CD4-positive, alpha-beta T cell treated with Interleukin-21 for 1 hour (primary cell): Measurements from ENCODE around the gene KDM2B.
"Not testable (repeated sequence)": the region's sequence is repeated elsewhere in the genome, so short reads cannot be mapped to it uniquely, and the experiment has no call there.

Experiments used
- DNase-seq: peaks from one replicate; pipeline ENCODE4 v3.0.0-alpha.2; 2020

Gene KDM2B

DNA sequence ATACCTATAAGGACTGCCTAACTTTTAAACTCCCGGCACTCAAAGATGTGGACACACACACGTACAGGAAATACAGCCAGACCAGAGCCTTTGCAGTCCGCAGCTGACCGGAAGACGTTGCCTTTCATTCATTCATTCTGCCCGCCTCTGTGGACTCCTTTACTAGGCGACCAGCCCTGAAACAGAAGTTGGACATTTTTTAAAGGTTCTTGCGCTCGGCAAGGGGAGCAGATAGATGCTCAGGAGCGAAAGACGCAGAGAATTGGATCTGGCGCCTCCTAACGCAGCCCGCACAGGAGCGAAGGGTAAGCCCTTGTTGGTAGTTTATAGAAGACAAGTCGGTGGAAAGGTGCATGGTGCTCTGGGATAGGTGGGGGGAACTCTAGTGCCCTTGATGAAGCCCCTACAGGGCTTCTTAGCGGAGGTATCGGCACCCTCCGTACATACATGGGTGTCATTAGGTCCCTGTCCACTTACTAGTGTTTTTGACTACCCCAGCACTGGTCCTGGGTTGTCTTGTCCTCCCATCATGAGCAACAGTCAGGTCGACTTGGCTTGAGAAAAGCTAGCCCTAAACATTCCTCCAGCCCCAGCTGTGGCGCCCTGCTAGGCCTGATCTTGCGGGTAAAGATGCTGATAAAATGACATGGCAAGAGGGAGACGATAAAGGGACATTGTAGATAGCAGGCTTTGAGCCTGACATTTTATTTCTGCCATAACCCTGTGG lies at the start of gene KDM2B:
KDM2B (minus strand) TSS at position 65 of the 727 bp plus-strand sequence. CDS start 112 bp downstream, outside the sequence.
- peak; percentile 34 for DNase-seq

DNA sequence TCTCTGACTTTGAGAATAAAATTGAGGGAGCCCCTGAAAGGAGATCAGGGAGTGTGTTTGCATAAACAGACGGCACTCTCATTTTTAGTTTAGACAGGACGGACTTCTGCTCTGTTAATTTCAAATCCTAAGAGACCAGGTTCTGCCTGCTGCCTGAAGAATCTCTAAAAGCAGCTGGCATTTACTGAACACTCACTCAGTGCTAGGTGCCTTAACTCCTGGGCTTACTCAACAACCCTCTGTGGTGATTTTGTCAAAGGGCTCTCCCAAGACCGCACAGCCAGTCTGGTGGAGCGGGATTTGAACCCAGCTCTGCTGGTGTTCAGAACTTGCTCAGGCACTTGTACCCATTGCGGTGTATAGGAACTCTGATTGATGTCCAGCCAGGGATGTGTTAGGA lies 47.7 kb upstream of the KDM2B start:
- no peak for DNase-seq

DNA sequence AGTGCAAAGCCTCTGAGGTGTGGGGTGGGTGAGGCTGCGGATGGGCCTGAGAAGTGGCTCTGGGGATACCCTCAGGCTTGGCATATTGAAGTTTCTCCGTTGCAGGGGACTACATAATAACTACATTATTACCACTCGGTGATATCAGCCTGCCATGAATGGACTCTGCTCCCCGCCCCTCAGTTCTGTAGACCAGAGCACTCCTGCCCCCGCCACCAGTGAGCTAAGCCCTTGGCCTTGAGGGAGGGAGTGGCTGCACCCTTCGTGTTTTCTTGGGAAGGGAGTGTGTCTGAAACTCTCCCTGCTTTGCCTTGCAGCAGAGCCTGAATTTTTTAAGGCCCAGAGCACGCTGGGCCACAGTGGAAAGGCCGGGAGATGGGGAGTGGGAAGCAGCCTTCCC lies 47.2 kb upstream of the KDM2B start:
- no peak for DNase-seq

DNA sequence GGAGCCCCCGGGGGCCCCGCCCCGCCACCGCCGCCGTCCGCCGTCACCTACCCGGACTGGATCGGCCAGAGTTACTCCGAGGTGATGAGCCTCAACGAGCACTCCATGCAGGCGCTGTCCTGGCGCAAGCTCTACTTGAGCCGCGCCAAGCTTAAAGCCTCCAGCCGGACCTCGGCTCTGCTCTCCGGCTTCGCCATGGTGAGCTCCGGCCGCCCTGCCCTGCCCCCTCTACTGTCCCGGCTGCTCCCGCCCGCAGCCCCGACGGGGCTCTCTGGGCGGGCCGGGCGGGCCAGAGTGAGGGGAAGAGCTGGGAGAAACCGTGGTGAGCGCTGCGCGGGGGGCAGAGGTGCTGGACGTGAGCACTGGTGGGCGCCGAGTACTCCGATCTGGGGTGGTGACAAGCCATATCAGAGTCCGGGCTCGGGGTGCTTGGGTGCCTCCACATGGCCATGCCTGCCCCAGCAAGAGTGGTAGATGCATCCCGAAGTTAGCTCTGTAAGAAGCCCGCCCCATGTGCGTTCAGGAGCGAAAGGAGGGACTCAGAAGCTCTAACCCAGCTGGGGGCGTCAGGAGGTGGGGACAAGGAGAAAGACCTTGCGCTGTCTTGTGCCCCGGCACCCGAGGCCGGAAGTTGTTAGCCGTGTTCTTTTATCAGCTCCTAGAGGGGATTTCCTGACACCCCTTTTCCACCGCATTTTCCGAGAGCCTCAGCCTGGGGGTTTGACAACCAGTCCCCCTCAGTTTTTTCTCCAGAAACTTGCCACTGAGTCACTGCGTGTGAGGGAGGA lies 46.2 kb upstream of the KDM2B start:
- peak; percentile 89 for DNase-seq

DNA sequence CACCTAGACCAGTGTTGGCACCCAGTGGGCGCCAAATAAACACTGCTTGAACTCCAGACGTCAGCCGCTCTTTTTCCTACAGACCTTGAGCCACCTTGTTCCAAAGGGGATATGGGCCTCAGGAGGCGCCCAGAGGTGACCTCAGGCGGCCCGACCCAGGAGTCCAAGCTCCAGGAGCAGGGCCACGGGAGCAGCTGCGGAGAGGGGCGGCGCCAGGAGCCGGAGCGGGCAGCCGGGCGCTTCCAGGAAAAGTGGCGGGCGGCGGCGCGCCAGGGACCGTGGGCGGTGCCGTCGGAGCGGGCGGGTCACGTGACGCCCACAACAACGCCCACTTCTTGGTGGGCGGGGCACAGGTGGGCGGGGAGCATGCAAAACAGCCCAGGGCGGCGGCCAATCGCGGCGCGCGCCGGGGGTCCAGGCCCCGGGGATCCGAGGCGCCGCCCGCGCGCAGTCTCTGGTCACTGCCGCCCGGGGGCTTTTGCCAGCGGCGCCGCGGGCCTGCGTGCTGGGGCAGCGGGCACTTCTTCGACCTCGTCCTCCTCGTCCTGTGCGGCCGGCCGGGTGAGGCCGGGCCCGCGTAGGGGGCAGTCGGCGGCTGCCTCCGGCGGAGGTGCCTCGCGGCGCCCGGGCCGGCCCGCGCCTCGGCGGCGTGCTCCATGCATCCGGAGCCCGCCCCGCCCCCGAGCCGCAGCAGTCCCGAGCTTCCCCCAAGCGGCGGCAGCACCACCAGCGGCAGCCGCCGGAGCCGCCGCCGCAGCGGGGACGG lies 45.4 kb upstream of the KDM2B start, which contains the start of gene ORAI1:
ORAI1 (plus strand) TSS at position 444 of the 766 bp plus-strand sequence.
- DNase-seq: peak; percentile 95

DNA sequence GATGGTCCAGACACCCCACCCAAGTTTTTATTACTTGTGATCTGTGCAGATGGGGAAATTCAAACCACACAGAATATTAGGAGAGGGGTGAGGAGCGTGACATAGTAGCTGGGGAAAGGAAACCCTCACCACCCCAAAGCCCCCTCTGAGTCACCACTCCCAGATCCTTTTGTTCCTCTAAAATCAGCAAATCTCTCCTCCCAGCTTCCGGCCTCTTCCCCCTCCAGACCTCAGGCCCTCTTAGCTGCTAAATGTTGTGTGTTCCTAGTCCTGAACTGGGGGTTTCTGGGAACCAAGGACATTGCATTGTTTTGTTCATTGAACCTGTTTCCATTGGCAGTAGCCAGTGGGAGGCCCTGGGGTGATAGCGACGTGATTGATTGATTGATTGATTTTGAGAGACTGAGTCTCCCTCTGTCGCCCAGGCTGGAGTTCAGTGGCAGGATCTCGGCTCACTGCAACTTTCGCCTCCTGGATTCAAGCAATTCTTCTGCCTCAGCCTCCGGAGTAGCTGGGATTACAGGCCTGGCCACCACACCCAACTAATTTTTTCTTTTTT lies 39.6 kb upstream of the KDM2B start:
- DNase-seq: no peak

DNA sequence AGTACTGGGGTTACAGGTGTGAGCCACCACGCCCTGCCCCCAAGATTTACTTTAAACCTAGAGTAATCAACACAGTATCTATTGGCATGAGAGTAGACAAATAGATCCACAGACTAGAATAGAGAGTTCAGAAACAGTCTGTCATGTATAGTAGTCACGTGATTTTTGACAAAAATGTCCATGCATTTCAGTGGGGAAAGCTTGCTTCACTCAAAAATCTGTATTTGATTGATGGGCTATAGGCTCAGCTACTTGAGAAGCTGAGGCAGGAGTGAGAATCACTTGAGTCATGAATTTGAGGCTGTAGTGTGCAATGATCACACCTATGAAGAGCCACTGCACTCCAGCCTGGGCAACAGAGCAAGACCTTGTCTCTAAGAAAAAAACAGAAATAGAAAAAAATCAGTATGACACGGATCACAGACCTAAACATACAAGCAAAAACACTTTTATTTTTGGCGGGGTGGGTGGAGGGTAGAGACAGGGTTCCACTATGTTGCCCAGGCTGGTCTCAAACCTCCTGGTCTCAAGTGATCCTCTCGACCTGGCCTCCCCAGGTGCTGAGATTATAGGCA lies 37.9 kb upstream of the KDM2B start:
- DNase-seq: no peak

DNA sequence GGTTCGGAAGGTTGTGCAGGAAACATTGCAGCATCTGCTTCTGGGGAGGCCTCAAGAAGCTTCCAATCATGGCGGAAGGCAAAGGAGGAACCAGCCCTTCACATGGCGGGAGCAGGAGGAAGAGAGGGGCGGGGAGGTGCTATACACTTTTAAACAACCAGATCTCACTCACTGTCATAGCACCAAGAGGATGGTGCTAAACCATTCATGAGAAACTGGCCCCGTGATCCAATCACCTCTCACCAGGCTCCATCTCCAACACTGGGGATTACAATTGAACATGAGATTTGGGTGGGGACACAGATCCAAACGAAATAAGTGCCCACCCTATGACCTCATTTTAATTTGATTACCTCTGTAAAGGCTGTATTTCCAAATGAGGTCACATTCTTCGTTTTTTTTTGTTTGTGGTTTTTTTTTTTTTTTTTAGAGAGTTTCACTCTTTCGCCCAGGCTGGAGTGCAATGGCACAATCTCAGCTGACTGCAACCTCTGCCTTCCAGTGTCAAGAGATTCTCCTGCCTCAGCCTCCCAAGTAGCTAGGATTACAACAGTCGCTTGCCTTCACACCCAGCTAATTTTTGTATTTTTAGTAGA lies 34.1 kb upstream of the KDM2B start:
- peak; percentile 39 for DNase-seq

DNA sequence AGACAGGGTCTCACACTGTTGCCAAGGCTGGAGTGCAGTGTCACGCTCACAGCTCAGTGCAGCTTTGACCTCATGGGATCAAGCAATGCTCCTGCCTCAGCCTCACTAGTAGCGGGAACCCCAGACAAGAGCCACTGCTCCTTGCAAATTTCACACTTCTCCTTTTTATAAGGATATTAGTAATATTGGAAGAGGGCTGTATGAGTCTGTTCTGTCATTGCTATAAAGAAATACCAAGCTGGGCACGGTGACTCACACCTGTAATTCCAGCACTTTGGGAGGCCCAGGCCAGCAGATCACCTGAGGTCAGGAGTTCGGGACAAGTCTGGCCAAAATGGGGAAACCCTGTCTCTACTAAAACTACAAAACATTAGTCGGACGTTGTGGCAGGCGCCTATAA lies 32.6 kb upstream of the KDM2B start:
- DNase-seq: no peak

DNA sequence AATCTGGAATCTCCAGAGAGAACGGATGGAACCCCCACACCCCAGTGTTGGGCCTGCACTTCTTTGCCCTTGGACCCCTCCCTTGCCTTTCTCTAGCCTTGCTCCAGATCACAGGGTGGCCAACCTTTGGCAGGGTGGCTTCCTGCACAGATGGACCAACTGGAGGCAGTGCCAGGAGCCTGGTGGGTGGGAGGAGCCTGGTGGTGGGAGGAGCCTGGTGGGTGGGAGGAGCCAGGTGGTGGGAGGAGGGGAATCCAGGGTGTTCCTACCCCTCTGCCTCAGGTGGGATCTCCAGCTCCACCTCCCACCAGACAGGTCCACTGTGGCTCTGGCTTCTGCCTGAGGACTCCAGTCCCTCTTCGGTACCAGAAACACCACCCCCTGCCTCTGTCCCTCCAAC lies 30.5 kb upstream of the KDM2B start:
- DNase-seq: peak; percentile 30

DNA sequence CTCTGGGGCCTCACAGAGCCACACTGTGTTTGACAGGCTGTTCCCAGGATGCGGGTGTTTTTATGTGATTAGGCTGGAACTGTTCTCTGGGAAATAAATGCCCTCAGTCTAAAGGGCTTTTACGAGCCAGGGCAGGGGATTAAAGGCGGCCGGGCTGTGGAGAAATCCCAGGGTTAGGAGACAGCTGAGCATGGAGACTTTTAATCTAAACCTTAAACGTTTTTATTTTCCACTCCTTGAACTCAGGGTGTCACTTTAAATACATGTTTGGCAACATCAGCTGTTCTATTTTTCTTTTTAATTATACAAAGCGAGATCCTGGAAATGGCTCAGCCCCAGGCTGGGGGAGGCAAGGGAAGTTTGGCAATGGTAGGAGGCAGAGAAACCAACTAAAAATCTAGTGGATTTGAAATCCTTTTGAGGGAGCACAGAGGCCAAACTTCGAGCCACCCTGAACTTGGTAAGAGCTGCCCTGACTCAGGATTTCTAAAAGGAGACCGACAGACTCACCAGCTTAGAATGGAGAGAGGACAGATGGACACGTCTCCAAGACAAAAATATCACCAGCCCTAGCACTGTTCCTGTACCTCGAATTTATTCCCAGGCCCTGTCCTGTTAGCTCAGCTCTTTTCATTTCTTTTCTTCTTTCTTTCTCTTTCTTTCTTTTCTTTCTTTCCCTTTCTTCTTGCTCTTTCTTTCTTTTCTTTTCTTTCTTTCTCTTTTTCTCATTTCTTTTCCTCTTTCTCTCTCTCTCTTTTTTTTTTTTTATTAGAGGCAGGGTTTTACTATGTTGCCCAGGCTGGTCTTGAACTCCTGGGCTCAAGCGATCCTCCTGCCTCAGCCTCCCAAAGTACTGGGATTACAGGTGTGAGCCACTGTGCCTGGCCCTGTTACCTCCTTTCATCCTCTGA lies 29.7 kb upstream of the KDM2B start:
- DNase-seq: no peak

DNA sequence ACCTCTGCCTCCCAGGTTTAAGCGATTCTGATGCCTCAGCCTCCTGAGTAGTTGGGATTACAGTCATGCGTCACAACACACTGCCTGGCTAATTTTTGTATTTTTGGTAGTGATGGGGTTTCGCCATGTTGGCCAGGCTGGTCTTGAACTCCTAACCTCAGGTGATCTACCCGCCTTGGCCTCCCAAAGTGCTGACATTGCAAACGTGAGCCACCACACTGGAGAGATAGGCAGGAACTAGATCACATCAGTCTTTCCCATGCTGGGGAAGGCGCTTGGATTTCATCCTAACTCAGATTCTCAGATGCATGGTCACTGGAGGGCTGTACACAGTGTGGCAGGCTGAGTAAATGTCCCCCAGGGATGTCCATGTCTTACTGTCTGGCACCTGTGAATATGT lies 27.5 kb upstream of the KDM2B start:
- no peak for DNase-seq

DNA sequence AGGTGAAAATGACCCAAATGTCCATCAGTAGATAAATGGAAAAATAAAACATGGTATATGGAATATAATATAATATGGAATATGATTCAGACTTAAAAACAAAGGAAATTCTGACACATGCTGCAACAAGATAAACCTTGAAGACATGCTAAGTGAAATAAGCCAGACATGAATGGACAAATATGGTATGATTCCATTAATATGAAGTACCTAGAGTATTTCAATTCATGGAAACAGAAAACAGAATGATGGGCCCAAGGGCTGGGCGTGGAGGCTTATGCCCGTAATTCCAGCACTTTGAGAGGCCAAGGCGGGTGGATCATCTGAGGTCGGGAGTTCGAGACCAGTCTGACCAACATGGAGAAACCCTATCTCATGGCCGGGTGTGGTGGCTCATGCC lies 22.8 kb upstream of the KDM2B start:
- DNase-seq: no peak

DNA sequence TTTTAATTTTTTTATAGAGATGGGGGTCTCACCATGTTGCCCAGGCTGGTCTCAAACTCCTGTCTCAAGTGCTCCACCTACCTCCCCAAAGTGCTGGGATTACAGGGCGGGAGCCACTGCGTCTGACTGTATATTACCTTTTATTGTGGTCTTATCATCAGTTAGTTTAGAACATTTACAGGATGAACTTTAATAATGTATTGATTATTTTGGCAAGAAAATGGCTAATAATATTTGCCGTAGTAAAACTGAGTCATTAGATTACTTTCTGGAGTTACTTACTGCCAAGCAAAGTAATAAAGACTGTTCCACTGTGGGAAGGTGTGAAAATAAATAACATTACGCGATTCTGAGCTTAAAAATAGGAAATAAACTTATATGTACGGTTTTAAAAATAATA lies 21.9 kb upstream of the KDM2B start:
- DNase-seq: no peak

DNA sequence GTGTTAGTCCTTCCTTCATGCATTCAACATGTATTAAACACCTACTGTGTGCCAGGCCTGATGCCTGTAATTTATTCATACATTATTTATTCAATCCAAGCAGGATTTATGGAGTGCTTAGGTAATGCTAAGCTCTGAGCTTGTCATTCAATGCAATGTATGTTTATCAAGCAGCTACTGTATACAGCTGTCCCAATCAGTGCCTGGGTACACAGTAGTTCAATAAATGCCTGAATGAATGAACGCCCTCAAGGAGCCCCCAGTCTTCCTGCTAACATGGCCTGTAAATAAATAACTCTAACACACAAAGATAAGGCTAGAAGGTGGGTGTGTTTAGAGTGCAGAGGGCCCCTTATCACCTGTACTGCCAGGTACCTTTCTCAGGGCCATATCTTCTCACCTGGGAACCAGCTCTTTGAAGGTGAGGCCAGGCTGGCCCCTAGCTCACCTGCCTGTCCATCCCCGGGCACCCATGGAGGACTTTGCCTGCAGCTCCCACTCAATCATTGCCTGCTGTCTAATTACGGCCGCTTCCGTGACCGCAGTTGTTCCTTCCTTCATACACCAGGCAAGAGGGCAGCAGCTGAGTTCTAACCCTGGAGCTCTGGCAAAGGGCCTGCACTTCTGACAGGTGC lies 20.0 kb upstream of the KDM2B start:
- DNase-seq: no peak

DNA sequence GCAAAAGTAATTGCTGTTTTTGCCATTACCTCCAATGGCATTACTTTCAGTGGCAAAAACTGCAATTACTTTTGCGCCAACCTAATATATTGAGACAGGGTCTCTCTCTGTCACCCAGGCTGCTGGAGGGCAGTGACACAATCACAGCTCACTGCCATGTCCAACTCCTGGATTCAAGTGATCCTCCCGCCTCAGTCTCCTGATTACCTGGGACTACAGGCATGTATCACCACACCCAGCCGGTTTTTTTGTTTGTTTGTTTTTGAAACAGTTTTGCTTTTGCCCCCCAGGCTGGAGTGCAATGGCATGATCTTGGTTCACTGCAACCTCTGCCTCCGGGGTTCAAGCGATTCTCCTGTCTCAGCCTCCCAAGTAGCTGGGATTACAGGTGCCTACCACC lies 15.7 kb upstream of the KDM2B start:
- DNase-seq: no peak

DNA sequence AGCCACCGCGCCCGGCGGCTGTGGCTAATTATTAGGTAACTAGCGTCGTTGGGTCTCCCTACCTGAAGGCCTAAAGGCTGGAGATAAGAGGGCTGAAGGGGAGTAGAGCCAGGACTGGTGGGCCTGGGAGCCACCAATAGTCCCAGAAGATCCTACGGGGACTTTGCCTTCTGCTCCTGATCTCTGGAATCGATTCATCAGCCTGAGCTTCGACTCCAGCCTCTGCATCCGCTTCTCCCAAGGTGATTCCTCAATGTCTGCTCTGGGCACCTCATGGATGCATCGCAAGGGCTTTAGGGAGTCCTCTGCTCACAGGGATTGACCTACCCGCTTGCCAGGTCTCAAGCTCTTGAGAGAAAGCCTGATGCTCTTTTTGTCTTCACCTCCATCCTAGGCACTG lies 14.7 kb upstream of the KDM2B start:
- no peak for DNase-seq

DNA sequence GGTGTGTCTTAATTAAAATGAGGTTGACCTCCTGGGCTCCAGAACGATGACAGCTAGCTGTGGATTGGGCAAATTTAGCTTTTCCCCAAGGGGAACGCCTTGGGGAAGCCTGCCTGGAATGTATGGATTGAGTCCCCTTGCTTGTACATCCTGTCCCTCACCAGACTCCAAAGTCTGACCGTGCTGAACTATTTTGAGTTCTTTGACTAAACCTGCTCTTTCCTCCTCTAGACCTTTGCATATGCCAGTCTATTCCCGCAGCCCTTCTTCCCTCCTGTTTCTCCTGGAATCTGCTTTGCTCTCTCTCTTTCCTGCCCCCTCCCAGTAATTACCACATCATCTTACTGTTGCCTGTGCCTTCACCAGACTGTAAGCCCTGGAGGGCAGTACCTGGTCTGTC lies 11.5 kb upstream of the KDM2B start:
- no peak for DNase-seq

DNA sequence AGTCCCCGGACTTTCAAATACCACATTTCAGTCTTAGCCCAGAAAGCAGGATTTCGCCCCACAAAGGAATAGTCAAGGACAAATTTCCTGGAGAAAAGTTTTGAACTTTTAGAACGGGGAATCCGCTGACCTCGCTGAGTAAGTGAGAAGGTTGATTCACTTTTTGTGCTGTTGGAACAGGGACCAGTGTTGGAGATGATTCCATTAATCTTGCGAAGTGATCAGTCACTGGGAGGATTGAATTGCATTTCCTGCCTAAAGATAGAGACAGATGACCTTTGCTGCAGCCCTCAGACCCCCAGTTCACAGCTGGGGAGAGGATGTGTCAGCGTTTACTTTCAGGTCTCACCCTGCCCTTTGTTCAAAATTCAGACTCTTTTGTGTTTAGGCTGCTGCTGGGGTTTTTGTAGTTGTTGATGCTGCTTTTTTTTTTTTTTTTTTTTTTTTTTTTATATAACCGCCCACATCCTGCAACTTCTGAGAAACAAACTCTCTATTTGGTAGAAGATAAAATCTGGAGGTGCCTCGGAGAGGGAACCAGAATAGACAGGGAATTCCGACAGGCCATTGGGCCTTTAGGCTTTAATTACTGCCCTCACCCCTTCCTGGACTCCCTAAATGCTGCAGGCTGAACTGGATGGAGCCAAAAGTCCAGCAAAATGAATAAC lies 9.8 kb upstream of the KDM2B start:
- DNase-seq: peak; percentile 89

DNA sequence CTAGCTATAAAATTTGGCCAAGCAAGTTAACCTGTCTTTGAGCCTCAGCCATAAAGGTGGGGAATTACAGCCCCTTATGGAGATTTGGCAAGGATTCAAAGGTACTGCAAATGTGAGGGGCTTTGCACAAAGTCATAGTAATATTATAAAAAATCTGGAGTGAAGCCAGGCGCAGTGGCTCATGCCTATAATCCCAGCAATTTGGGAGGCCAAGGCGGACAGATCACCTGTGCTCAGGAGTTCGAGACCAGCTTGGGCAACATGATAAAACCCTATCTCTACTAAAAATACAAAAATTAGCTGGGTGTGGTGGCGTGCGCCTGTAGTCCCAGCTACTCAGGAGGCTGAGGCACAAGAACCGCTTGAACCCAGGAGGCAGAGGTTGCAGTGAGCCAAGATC lies 4.1 kb upstream of the KDM2B start:
- not testable (repeated sequence) for DNase-seq
